ENCODE measurements around the gene GNAO1. TPM values are rescaled to one million over a fixed set of nuclear protein-coding genes. Genes with fewer than 3 reads are reported as not detected.

GNAO1 gene
- total and polyA plus RNA-seq, 9 of the 15 experiments (the other 6 are each of a cell fraction or from before 2014, with no cell fraction given), result 0.07 to 0.42 (median 0.08) TPM; not detected in 5

- TF ChIP-seq PHF21A (IDR thresholded peaks at IDR 0.05; ENCODE audit: borderline replicate concordance, low read depth) (no peak), NKRF (IDR thresholded peaks at IDR 0.05; ENCODE audit: borderline replicate concordance) (no peak)
Observed at GRCh38 chr16:56399047-56399446, 207.8 kb downstream of the GNAO1 start (continued).

- WGBS (ENCODE audit: insufficient coverage, low coverage, missing lambda C conversion rate), result 89% methylated on average over 2 of the region's 2 CpGs
- no peak for FAIRE-seq
- TSS peak; percentile 7 for BruUV-seq (replicated peaks)
- no peak for TF ChIP-seq ZNF224 (CRISPR knock-in tag; IDR thresholded peaks at IDR 0.05)
- no peak for TF ChIP-seq EGR1 (conservative IDR thresholded peaks at IDR 0.05)
- no peak for TF ChIP-seq CBFB (CRISPR knock-in tag; IDR thresholded peaks at IDR 0.05)
- no peak for TF ChIP-seq CHD7 (IDR thresholded peaks at IDR 0.05; ENCODE audit: low read depth, low read length)
- no peak for TF ChIP-seq HNRNPUL1 (IDR thresholded peaks at IDR 0.05; ENCODE audit: low read length)
- no peak for TF ChIP-seq SRSF3 (IDR thresholded peaks at IDR 0.05; ENCODE audit: insufficient read depth, low read length)
- TF ChIP-seq DNMT1 (IDR thresholded peaks at IDR 0.05), result no peak
Observed at GRCh38 chr16:56399486-56399885, 208.2 kb downstream of the GNAO1 start.

More at GRCh38 chr16:56399486-56399885, 208.2 kb downstream of the GNAO1 start:
- peaks cover 7% of the 10 kb centered on the region; the same call in 2 of the 3 replicates for H3K79me2 ChIP-seq (ENCODE audit: control insufficient read depth, insufficient read depth, low read length)
- H3K27me3 ChIP-seq (ENCODE audit: control insufficient read depth in 2 of 2, insufficient read depth in 2 of 2, low read length in 2 of 2), result no peaks in the 10 kb centered on the region
- H3K4me2 ChIP-seq (ENCODE audit: insufficient read depth, low read length), result no peak overlapping the region
- no peak overlapping the region for H3K27ac ChIP-seq (ENCODE audit: extremely low read depth, low read depth, low read length)
- intact Hi-C loops (cut with micrococcal nuclease) (no loop called here), in situ Hi-C loops (cut with MboI) (no loop called here)
- no peak overlapping the region for H3K4me3 ChIP-seq
- H3K9me1 ChIP-seq (ENCODE audit: control insufficient read depth, insufficient read depth, low read length), result no peaks in the 10 kb centered on the region
- POLR2A ChIA-PET, result interaction anchor here (1.0 to 2.4 kb wide), 6 partner anchors 10 to 22 kb away, joined by 3 to 13 read pairs (median 4); no protein-coding TSS in a partner anchor
- H4K20me1 ChIP-seq (replicated peaks; ENCODE audit: control insufficient read depth, insufficient read depth, low read length), result no peaks in the 10 kb centered on the region
- ATAC-seq (no peak), DNase-seq (ENCODE audit: extremely low read depth in 1 of 4, low spot score in 3 of 4) (no peak)
- H3K36me3 ChIP-seq (ENCODE audit: control insufficient read depth, insufficient read depth, low read length), result peaks cover 55% of the 10 kb centered on the region
- H3K9me3 ChIP-seq (replicated peaks; ENCODE audit: control insufficient read depth, insufficient read depth, low read depth, low read length), result no peaks in the 10 kb centered on the region
- CTCF ChIA-PET (ENCODE audit: low intra/inter-chr PET ratio), result no interaction called here
- H3K9ac ChIP-seq (ENCODE audit: insufficient read depth in 1 of 2, low read depth in 2 of 2, low read length in 2 of 2), result no peak overlapping the region
- no peak overlapping the region for H2AFZ ChIP-seq (ENCODE audit: low read depth, low read length)
- no peaks in the 10 kb centered on the region for H3K4me1 ChIP-seq (replicated peaks in 1 of 2; ENCODE audit: control insufficient read depth in 2 of 2, insufficient read depth in 2 of 2, low read length in 2 of 2)
